NCI-H128 (cell line): Measurements from ENCODE around the gene PPOX.

Experiments
- DNase-seq: peaks from one replicate; lab custom pipeline; 2025; ENCODE audit not compliant: unreplicated experiment; lab: John Stamatoyannopoulos, UW

The PPOX gene

GRCh38 chr1:161220002-161220401 is 53.8 kb downstream of the PPOX start:
- no peak for DNase-seq
